ENCODE results near the gene ALPP.
"Not testable (repeated sequence)": the region's sequence is repeated elsewhere in the genome, so short reads cannot be mapped to it uniquely, and the experiment has no call there.

ALPP gene

DNA sequence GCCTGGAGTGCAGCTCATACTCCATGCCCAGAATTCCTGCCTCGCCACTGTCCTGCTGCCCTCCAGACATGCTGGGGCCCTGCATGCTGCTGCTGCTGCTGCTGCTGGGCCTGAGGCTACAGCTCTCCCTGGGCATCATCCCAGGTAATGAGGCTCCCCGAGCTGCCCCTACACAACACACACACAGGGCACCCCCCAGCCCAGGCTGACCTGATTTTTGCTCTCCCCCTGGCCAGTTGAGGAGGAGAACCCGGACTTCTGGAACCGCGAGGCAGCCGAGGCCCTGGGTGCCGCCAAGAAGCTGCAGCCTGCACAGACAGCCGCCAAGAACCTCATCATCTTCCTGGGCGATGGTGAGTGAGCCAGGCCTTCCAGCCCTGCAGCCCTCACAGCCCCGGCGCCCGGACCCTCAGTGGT lies at the start of gene ALPP:
TSS of gene ALPP (plus strand) at position 17 of the 417 bp plus-strand sequence. CDS start at position 69, 52 bp downstream.
- DNase-seq: not testable (repeated sequence)

DNA sequence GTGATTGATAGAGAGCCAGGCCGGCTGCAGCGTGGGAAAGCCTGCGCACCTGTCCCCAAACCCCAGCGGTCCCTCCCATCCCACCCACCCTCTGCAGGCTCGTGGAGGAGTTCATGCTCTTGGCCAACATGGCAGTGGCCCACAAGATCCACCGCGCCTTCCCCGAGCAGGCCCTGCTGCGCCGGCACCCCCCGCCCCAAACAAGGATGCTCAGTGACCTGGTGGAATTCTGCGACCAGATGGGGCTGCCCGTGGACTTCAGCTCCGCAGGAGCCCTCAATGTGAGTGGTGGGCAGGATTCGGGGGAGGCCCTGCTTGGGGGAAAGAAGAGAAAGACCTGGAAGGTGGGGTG lies 48.9 kb upstream of the ALPP start:
- DNase-seq: no peak

DNA sequence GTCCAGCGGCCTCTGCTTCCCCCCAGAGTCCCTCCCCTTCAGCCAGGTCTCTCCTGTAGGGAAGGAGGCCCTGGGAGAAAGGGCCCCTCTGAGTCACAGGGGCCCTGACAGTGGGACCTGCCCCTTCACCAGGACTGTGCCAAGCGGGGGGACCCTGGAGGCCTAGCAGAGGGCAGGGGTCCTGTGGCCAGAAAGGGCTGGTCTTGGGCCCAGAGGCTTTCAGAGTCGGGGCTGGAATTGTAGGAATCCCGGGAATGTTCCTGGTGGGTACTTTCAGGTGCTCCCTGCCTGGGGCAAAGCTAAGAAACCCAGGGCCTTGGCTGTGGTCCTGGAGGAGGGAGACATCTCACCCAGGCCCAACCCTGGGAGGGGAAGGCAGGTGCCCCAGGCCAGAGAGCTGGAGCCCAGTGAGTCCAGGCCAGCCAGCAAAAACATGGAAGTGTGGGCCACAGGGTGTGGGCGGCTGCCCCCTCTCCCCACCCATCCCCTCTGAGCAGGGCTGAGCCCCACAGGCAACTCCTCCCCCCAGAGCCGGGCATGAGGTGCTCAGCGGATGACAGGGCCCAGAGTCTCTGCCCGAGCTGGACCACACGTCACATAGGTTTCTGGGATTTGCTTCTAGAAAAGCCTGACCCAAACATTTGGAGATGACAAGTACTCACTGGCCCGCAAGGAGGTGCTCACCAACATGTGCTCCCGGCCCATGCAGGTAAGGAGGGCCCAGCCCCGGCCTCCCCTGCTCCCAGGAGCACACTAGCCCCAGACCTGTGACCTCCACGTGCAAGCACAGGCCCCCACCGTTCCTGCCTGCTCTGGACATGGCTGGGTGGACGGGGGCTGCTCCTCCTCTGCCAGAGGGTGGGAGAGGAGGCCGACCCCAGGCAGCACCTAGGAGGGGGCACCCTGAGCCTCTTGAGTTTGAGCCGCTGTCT lies 48.2 kb upstream of the ALPP start:
- no peak for DNase-seq

GRCh38 chr2:232331061-232331460 lies 47.5 kb upstream of the ALPP start:
- DNase-seq: not testable (repeated sequence)

DNA sequence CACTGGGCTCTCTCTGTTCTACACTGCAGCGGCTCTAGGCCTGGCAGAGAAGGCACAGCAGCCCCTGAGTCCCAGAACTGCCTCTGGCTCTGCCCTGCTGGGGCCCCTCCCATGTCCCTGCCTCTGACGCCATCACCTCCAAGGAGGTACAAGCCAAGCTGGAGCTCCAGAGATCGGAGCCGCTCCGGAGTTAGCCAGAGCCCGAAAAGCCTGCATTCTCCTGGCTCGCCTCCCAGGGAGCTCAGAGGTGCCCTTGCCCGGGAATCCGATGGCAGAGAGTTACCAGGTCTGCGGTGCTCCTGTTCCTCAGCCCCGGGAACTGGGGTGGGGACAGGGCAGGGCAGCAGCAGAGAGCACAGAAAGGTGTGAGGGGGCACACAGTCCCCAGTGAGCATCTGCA lies 46.9 kb upstream of the ALPP start:
- not testable (repeated sequence) for DNase-seq

- DNase-seq: not testable (repeated sequence)
Observed at GRCh38 chr2:232332244-232332939, 46.2 kb upstream of the ALPP start.

- no peak for DNase-seq
Observed at GRCh38 chr2:232332940-232333259, 45.7 kb upstream of the ALPP start.

DNA sequence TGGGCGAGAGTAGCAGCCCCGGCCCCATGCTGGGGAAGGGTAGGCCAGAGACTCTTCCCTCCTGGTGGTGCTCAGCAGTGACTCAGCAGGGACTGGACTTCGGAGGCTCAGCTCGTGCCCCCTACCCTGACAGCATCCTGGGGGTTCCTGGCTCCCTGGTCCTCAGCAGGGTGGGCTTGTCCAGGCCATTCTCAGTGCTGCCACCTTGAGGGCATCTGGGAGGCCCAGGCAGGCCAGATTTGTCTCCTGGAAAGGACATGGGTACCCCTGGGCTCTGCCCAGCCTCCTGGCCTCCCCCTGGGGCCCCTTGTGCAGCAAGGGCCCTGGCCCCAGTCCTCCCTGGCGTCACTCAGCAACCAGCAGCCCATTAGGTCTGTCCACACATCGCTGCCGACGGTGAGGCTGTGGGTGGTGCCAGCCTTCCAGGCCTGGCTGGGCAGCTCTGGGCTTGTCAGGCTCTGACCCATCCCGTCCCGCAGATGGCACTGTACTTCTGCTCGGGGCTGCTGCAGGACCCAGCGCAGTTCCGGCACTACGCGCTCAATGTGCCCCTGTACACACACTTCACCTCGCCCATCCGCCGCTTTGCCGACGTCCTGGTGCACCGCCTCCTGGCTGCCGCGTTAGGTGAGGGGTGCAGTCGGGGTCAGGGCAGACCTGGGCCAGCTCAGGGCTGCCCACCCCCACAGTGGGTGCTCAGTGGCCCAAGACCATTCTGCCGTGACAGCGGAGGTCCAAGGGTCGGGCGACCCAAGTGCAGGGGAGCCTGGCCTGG lies 45.0 kb upstream of the ALPP start:
- no peak for DNase-seq

GRCh38 chr2:232334136-232334884 lies 44.2 kb upstream of the ALPP start:
- not testable (repeated sequence) for DNase-seq

DNA sequence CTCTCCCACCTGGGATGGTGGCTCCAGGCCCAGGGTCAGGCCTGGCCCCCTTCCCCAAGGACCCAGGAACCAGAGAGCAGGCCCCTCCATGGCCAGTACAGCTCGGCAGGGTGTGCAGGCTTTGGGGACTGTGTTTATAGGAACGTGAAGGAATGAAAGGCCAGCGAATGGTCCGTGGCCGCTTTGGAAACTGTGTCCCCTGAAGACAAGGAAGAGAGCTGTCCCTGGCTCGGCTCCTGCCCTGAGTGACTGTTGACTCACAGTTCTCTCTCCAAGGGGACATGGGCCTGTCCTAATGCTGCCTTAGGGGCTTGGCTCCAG lies 43.7 kb upstream of the ALPP start:
- DNase-seq: not testable (repeated sequence)

GRCh38 chr2:232335206-232335858 lies 43.2 kb upstream of the ALPP start:
- not testable (repeated sequence) for DNase-seq

GRCh38 chr2:232335859-232336215 lies 42.7 kb upstream of the ALPP start:
- DNase-seq: no peak

DNA sequence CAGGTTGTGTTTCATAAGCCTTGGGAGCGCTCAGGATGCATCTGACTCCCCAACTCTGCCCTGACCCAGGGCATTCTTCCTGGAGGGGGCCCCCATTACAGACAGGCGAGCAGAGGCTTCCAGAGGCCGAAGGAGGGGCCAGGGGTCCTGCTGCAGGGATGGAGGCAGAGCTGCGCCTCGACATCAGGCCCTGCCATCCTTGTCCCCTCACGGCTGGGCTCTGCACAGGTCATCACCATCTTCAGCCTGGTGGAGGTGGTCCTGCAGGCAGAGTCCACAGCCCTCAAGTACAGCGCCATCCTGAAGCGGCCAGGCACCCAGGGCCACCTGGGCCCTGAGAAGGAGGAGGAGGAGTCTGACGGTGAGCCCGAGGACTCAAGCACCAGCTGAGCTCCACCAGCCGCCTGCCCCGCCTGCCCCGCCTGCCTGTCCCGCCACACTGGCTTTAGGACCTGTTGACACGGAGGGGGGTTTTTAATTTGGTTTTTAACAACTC lies 42.3 kb upstream of the ALPP start:
- no peak for DNase-seq

- no peak for DNase-seq
Observed at GRCh38 chr2:232336981-232337720, 41.4 kb upstream of the ALPP start.

DNA sequence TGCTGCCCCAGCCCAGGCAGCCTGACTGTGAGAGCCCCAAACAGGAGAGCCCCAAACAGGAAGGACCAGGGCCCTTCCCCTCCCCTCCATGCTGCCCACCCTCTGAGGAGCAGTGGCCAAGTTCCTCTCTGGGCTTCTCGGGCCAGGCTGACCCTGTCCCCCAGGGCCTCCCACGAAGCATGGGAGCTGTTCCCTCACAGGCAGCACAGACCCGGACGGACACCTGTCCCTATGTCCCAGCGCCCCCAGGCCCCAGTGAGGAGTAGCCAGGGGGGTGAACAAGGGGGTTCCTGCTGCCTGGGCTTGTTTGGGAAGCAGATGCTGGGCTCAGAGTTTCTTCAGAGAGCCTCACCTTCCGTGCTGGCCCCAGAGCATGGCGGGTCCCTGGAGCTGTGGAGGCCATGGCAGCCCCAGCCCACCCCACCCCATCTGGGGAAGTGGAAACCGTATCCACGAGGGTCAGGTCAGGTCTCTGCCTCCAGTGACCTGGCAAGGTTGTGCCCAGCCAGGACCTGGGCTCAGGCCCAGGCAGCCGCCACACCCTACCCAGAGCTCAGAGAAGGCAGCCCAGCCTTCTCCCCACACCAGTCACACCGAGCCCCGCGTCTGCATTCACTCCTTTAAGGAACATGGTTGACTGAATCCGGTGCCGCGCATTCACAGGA lies 40.3 kb upstream of the ALPP start:
- not testable (repeated sequence) for DNase-seq

- no peak for DNase-seq
Observed at GRCh38 chr2:232338759-232339106, 39.8 kb upstream of the ALPP start.

DNA sequence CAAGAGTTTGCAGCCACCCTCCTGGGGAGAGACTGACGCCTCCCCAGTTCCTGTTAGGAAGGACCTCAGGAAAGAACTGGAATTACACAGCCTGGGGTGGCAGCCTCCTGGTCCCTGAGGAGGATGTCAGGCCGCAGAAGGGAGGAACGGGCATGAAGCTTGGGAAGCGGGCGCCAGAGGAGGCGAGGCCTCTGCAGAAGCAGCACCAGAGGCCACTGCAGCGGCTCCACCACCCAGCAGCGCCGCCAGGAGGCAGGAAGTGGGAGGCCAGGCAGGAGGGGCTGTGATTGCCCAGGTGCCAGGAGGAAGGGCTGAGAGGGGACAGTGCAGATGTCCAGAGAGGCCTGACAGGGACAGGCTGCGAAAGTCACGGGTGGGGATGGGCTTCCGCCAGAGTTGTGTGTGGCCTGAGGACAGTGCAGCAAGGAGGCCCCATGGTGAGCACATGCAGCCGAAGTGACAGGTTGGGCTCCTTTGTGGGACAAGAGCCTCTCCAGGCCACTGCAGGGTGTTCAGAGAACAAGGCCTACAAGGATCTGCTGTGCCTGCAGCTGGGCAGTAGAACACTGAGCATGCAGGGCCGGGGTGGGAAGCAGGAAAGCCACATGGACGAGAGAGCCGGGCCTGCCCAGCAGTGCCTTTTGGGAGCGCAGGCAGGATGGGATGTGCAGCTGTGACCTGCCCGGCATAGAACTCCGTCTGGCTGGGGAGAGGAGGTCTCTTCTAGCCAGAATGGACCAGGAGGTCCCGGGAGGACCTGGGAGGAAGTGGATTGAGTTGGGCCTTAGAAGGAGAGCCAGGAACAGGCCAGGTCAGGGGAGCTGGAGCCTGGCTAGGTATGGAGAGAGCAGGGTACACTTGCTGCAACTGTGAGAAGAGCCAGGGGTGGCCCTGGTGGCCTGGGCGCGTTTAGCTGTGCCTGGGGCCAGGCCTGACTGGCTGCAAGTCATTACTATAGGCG lies 39.1 kb upstream of the ALPP start:
- no peak for DNase-seq

DNA sequence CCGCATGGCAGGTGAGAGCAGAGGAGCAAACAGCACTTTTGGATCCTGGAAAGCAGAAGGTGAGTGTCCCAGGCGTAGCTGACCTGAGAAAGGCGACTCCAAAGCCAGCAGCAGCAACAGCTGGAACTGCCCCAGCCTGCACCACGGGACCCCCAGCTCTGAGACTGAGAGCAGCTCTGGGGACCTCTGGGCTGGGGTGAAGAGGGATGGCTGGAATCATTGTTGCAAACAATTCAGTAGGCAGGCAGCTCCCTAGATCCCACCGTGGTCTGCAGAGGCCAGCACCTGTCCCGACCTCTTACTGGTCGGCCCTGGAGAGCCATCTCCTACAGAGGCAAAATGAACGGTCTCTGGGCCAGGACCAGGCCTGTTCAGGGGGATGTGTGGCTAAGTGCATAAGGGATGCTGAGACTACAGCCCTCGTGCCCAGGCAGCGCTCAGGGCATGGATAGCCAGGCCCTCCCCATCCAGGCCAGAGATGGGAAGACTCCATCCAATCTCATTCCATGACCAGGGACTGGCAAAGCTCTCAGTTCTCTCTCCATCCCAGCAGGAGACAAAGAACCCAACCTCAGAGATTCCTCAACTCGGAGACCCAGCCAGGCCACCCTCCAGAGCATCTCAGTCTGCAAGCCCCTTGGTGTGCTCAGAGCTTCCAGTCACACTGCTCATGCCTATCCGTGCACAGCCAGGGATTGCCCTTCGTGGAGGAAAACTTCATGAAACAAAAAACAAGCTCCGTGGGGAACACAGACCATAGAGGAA lies 38.2 kb upstream of the ALPP start:
- no peak for DNase-seq

Measured in CD4-positive, alpha-beta T cell treated with Interleukin-6 for 4 hours (primary cell).